T-cell (primary cell): ENCODE measurements around the gene PODXL2. TPM values are rescaled to one million over a fixed set of nuclear protein-coding genes. Genes with fewer than 3 reads are reported as not detected.
"Not testable (repeated sequence)": the region's sequence is repeated elsewhere in the genome, so short reads cannot be mapped to it uniquely, and the experiment has no call there.

Experiments used
- ATAC-seq, 4 experiments: fragments of 200-7000 bp in 3 of 4; fragments of 150-1000 bp in 1 of 4; cut with Tn5 transposase; replicated peaks in 1 of 4; 1 replicate in 3 of 4; 2 replicates in 1 of 4; pipeline ENCODE4 v1.10.0; 2021; ENCODE audit warnings: moderate library complexity in 3 of 4, mild to moderate bottlenecking in 2 of 4, moderate number of reproducible peaks in 1 of 4
- CTCF ChIA-PET, 2 donors: fragments of 300-600 bp; sonication (Branson Sonifier 250); formaldehyde crosslinking; loops; one replicate each; lab custom pipeline; 2022; ENCODE audit warnings: antibody characterized with exemption in 2 of 2; lab: Charles Lee
- POLR2A ChIA-PET, 2 donors: fragments of 300-600 bp; sonication (Branson Sonifier 250); formaldehyde crosslinking; loops; one replicate each; lab custom pipeline; 2022; ENCODE audit warnings: antibody characterized with exemption in 2 of 2; lab: Charles Lee
- DNase-seq, 35 experiments: peaks; one replicate each; pipeline versions ENCODE4 v3.0.0 to v3.0.0-alpha.2; 2013 to 2023
- H3K27ac ChIP-seq: one replicate; pipeline ENCODE4 v1.5.1; 2013; ENCODE audit warnings: low read length
- H3K27me3 ChIP-seq, 2 experiments: replicated peaks in 1 of 2; 1 replicate in 1 of 2; 2 replicates in 1 of 2; pipeline versions ENCODE4 v1.6.1 to v1.7.0; 2013; ENCODE audit warnings: low read length in 1 of 2, mixed read lengths in 1 of 2; ENCODE audit not compliant: control insufficient read depth in 2 of 2, insufficient read depth in 2 of 2; ENCODE audit errors: extremely low read depth in 1 of 2
- H3K36me3 ChIP-seq, 2 donors: 1 replicate in 1 of 2; 2 replicates in 1 of 2; pipeline versions ENCODE4 v1.6.1 to v1.7.0; 2013; ENCODE audit warnings: low read length in 1 of 2; ENCODE audit not compliant: control insufficient read depth in 2 of 2, insufficient read depth in 1 of 2; ENCODE audit errors: extremely low read depth in 1 of 2
- H3K4me1 ChIP-seq, 2 experiments: 1 replicate in 1 of 2; 2 replicates in 1 of 2; pipeline versions ENCODE4 v1.6.1 to v1.7.0; 2013; ENCODE audit warnings: low read length in 2 of 2, mixed read lengths in 1 of 2; ENCODE audit not compliant: insufficient read depth in 2 of 2, control insufficient read depth in 1 of 2; ENCODE audit errors: extremely low read depth in 1 of 2
- H3K4me3 ChIP-seq, 2 donors: 1 replicate in 1 of 2; 2 replicates in 1 of 2; pipeline versions ENCODE4 v1.5.1 to v1.7.0; 2013; ENCODE audit warnings: mild to moderate bottlenecking in 2 of 2, low read length in 1 of 2, moderate library complexity in 1 of 2; ENCODE audit not compliant: control insufficient read depth in 1 of 2; ENCODE audit errors: extremely low read depth in 1 of 2
- H3K9me3 ChIP-seq: 2 replicates; pipeline ENCODE4 v1.7.0; 2013
- H3K27ac Mint-ChIP-seq, 2 donors: one replicate each; pipeline ENCODE4 v1.8.0; 2020 to 2021; ENCODE audit warnings: mild to moderate bottlenecking in 2 of 2, mixed read lengths in 2 of 2
- H3K27me3 Mint-ChIP-seq, 2 donors: one replicate each; pipeline ENCODE4 v1.8.0; 2021 to 2022; ENCODE audit warnings: mixed read lengths in 2 of 2
- H3K36me3 Mint-ChIP-seq: one replicate; pipeline ENCODE4 v1.8.0; 2021; ENCODE audit warnings: mixed read lengths
- H3K4me1 Mint-ChIP-seq, 3 donors: one replicate each; pipeline ENCODE4 v1.8.0; 2020 to 2022; ENCODE audit warnings: mixed read lengths in 3 of 3, mild to moderate bottlenecking in 1 of 3
- H3K4me3 Mint-ChIP-seq, 3 donors: one replicate each; pipeline ENCODE4 v1.8.0; 2020 to 2022; ENCODE audit warnings: mild to moderate bottlenecking in 3 of 3, mixed read lengths in 3 of 3, moderate library complexity in 3 of 3
- H3K9me3 Mint-ChIP-seq, 3 donors: one replicate each; pipeline ENCODE4 v1.8.0; 2020 to 2022; ENCODE audit warnings: mixed read lengths in 3 of 3
- WGBS: methylation state at CpG from one replicate; pipeline ENCODE4 v1.1.5; 2013; ENCODE audit warnings: missing lambda C conversion rate; ENCODE audit not compliant: insufficient coverage; 5-methylcytosine and 5-hydroxymethylcytosine counted together
- total RNA-seq, 35 experiments: library from RNA in 6 of 35; stranded (reverse) in 6 of 35; fragments of 120-200 nt in 1 of 35; gene quantifications; one replicate each; pipeline versions ENCODE4 v1.2.1 to v1.2.4 and lab custom pipeline; 2013 to 2026

Gene PODXL2
- total RNA-seq, 5 donors from 2014 or later (not counting 1 experiment from before 2014, with no cell fraction given), result 2.0 to 4.7 (median 4.2) TPM

- H3K4me3 Mint-ChIP-seq, result no peak overlapping the region
- DNase-seq (peak in 11 of 35 experiments; percentile 12 to 67 (median 28)), ATAC-seq (peak in 3 of 4 experiments; percentile 59 to 78 (median 66))
- CTCF ChIA-PET, result interaction anchor here in 1 of 2 donors (0.5 to 1.0 kb wide), 5 partner anchors 13 to 49 kb away, joined by 3 to 6 read pairs (median 3); no protein-coding TSS in a partner anchor
- H3K27me3 ChIP-seq, result peaks cover 0 to 17% of the 10 kb centered on the region in 2 experiments
- no peaks in the 10 kb centered on the region for H3K36me3 Mint-ChIP-seq
- no peaks in the 10 kb centered on the region for H3K36me3 ChIP-seq
- H3K4me1 ChIP-seq, result no peaks in the 10 kb centered on the region
- no peaks in the 10 kb centered on the region for H3K9me3 Mint-ChIP-seq
- POLR2A ChIA-PET, result no interaction called here
- H3K4me3 ChIP-seq, result no peak overlapping the region
- WGBS, result 74% methylated on average over 10 of the region's 13 CpGs
- no peak overlapping the region for H3K27ac Mint-ChIP-seq
- no peak overlapping the region for H3K27ac ChIP-seq
- H3K27me3 Mint-ChIP-seq, result no peaks in the 10 kb centered on the region
- no peaks in the 10 kb centered on the region for H3K9me3 ChIP-seq
- no peaks in the 10 kb centered on the region for H3K4me1 Mint-ChIP-seq
These were observed 23.4 kb downstream of the PODXL2 start for GRCh38 chr3:127652246-127652995.

GRCh38 chr3:127654374-127654773 lies 25.4 kb downstream of the PODXL2 start:
- no peaks in the 10 kb centered on the region for H3K4me1 ChIP-seq
- H3K9me3 Mint-ChIP-seq, result no peaks in the 10 kb centered on the region
- H3K9me3 ChIP-seq, result no peaks in the 10 kb centered on the region
- peaks cover 0 to 14% of the 10 kb centered on the region in 2 experiments for H3K27me3 ChIP-seq
- ATAC-seq, result no peak
- no peaks in the 10 kb centered on the region for H3K36me3 ChIP-seq
- H3K4me3 ChIP-seq, result no peak overlapping the region
- no peaks in the 10 kb centered on the region for H3K4me1 Mint-ChIP-seq
- ChIA-PET CTCF (no interaction called here), POLR2A (no interaction called here)
- no peak overlapping the region for H3K27ac ChIP-seq
- H3K36me3 Mint-ChIP-seq, result no peaks in the 10 kb centered on the region
- H3K27me3 Mint-ChIP-seq, result no peaks in the 10 kb centered on the region
- no peak overlapping the region for H3K27ac Mint-ChIP-seq
- H3K4me3 Mint-ChIP-seq, result no peak overlapping the region
- DNase-seq, result no peak
- no CpG with 5 or more reads among the region's 4 CpGs for WGBS

- H3K27me3 Mint-ChIP-seq, H3K4me3 ChIP-seq, H3K4me1 Mint-ChIP-seq, CTCF ChIA-PET, H3K36me3 Mint-ChIP-seq, H3K9me3 ChIP-seq, H3K4me1 ChIP-seq, H3K27ac ChIP-seq, DNase-seq, H3K36me3 ChIP-seq, ATAC-seq, H3K4me3 Mint-ChIP-seq, H3K9me3 Mint-ChIP-seq, POLR2A ChIA-PET, H3K27ac Mint-ChIP-seq: not testable (repeated sequence)
- H3K27me3 ChIP-seq, result peaks cover 0 to 14% of the 10 kb centered on the region in 2 experiments
- 96% methylated on average over 3 of the region's 6 CpGs for WGBS
These were observed 26.0 kb downstream of the PODXL2 start for GRCh38 chr3:127654993-127655392.

- Histone ChIP-seq H3K27me3 (peaks cover 0 to 18% of the 10 kb centered on the region in 2 experiments), H3K4me1 (no peaks in the 10 kb centered on the region), H3K9me3 (no peaks in the 10 kb centered on the region), H3K4me3 (no peak overlapping the region), H3K27ac (no peak overlapping the region), H3K36me3 (no peaks in the 10 kb centered on the region)
- no peaks in the 10 kb centered on the region for H3K4me1 Mint-ChIP-seq
- ATAC-seq (no peak), DNase-seq (no peak)
- no peaks in the 10 kb centered on the region for H3K9me3 Mint-ChIP-seq
- 79% methylated on average over 2 of the region's 3 CpGs for WGBS
- H3K36me3 Mint-ChIP-seq, result peaks cover 3% of the 10 kb centered on the region
- POLR2A ChIA-PET, result no interaction called here
- CTCF ChIA-PET, result interaction anchor here in 1 of 2 donors (0.6 to 0.7 kb wide), 2 partner anchors 9 to 35 kb away, joined by 3 to 8 read pairs; no protein-coding TSS in a partner anchor
- H3K27me3 Mint-ChIP-seq, result no peaks in the 10 kb centered on the region
- no peak overlapping the region for H3K4me3 Mint-ChIP-seq
- no peak overlapping the region for H3K27ac Mint-ChIP-seq
These were observed 26.7 kb downstream of the PODXL2 start for GRCh38 chr3:127655641-127656040.

GRCh38 chr3:127656906-127657305 lies 27.9 kb downstream of the PODXL2 start:
- H3K36me3 Mint-ChIP-seq, result peaks cover 3% of the 10 kb centered on the region
- Histone ChIP-seq H3K4me3 (no peak overlapping the region), H3K27me3 (peaks cover 0 to 18% of the 10 kb centered on the region in 2 experiments), H3K9me3 (no peaks in the 10 kb centered on the region), H3K36me3 (no peaks in the 10 kb centered on the region), H3K4me1 (no peaks in the 10 kb centered on the region), H3K27ac (no peak overlapping the region)
- no peak overlapping the region for H3K4me3 Mint-ChIP-seq
- no peaks in the 10 kb centered on the region for H3K4me1 Mint-ChIP-seq
- ChIA-PET CTCF (interaction anchor here in 1 of 2 donors (0.6 kb wide), 1 partner anchor 57 kb away, joined by 3 read pairs; no protein-coding TSS in a partner anchor), POLR2A (interaction anchor here in 1 of 2 donors (0.6 kb wide), 1 partner anchor 122 kb away, joined by 3 read pairs; no protein-coding TSS in a partner anchor)
- no peaks in the 10 kb centered on the region for H3K9me3 Mint-ChIP-seq
- no peak overlapping the region for H3K27ac Mint-ChIP-seq
- no peaks in the 10 kb centered on the region for H3K27me3 Mint-ChIP-seq
- WGBS, result 97% methylated on average over 7 of the region's 8 CpGs
- ATAC-seq, result no peak
- DNase-seq, result no peak

GRCh38 chr3:127658234-127658633 lies 29.2 kb downstream of the PODXL2 start:
- no peaks in the 10 kb centered on the region for H3K27me3 Mint-ChIP-seq
- no peaks in the 10 kb centered on the region for H3K36me3 ChIP-seq
- H3K9me3 Mint-ChIP-seq, result no peaks in the 10 kb centered on the region
- peaks cover 3% of the 10 kb centered on the region for H3K36me3 Mint-ChIP-seq
- H3K4me3 Mint-ChIP-seq, result no peak overlapping the region
- H3K4me1 Mint-ChIP-seq, result no peaks in the 10 kb centered on the region
- CTCF ChIA-PET, result interaction anchor here (0.7 kb wide), 4 partner anchors 31 to 1884 kb away, joined by 4 to 9 read pairs (median 5); no protein-coding TSS in a partner anchor
- H3K27ac ChIP-seq, result no peak overlapping the region
- DNase-seq (no peak), ATAC-seq (no peak)
- no peaks in the 10 kb centered on the region for H3K9me3 ChIP-seq
- peaks cover 0 to 9% of the 10 kb centered on the region in 2 experiments for H3K27me3 ChIP-seq
- no peak overlapping the region for H3K4me3 ChIP-seq
- no peak overlapping the region for H3K27ac Mint-ChIP-seq
- no peaks in the 10 kb centered on the region for H3K4me1 ChIP-seq
- no CpG with 5 or more reads among the region's 1 CpG for WGBS
- POLR2A ChIA-PET, result interaction anchor here in 1 of 2 donors (0.6 kb wide), 1 partner anchor 171 kb away, joined by 3 read pairs; no protein-coding TSS in a partner anchor
